Activated CD4-positive, alpha-beta T cell treated with anti-CD3 and anti-CD28 coated beads, Interleukin-2, amount 10 ng/mL, durations not matched to agents 7 days and 5 days (primary cell): ENCODE measurements around the gene SAFB2. TPM values are rescaled to one million over a fixed set of nuclear protein-coding genes. Genes with fewer than 3 reads are reported as not detected.
"Not testable (repeated sequence)": the region's sequence is repeated elsewhere in the genome, so short reads cannot be mapped to it uniquely, and the experiment has no call there.

ENCODE experiments used
- CTCF ChIA-PET: fragments of 350-600 bp; sonication (Branson Sonifier 250); formaldehyde crosslinking; loops from one replicate; lab custom pipeline; 2021; ENCODE audit warnings: antibody characterized with exemption; lab: Charles Lee
- POLR2A ChIA-PET: fragments of 350-600 bp; sonication (Branson Sonifier 250); formaldehyde crosslinking; loops from one replicate; lab custom pipeline; 2021; ENCODE audit warnings: antibody characterized with exemption; lab: Charles Lee
- DNase-seq: peaks from one replicate; pipeline ENCODE4 v3.0.0-alpha.2; 2020
- H3K27ac Mint-ChIP-seq: one replicate; pipeline ENCODE4 v1.8.0; 2021; ENCODE audit warnings: mild to moderate bottlenecking, moderate library complexity, mixed read lengths
- H3K27me3 Mint-ChIP-seq: one replicate; pipeline ENCODE4 v1.8.0; 2021; ENCODE audit warnings: mixed read lengths
- H3K36me3 Mint-ChIP-seq: one replicate; pipeline ENCODE4 v1.8.0; 2021; ENCODE audit warnings: low read depth, mixed read lengths
- H3K4me1 Mint-ChIP-seq: one replicate; pipeline ENCODE4 v1.8.0; 2021; ENCODE audit warnings: mixed read lengths
- H3K4me3 Mint-ChIP-seq: one replicate; pipeline ENCODE4 v1.8.0; 2021; ENCODE audit warnings: mild to moderate bottlenecking, moderate library complexity, mixed read lengths
- H3K9me3 Mint-ChIP-seq: one replicate; pipeline ENCODE4 v1.8.0; 2021; ENCODE audit warnings: mixed read lengths
- total RNA-seq, 2 experiments: library from RNA; stranded (reverse); gene quantifications; one replicate each; pipeline ENCODE4 v1.2.3, GENCODE V29; 2021

Gene SAFB2
- total RNA-seq, 2 experiments from 2014 or later, result 81.0 to 99.6 TPM

- H3K4me1 Mint-ChIP-seq, result peaks cover 30% of the 10 kb centered on the region
- POLR2A ChIA-PET, result no interaction called here
- no peaks in the 10 kb centered on the region for H3K27me3 Mint-ChIP-seq
- peaks cover 77% of the 10 kb centered on the region for H3K36me3 Mint-ChIP-seq
- H3K9me3 Mint-ChIP-seq, result no peaks in the 10 kb centered on the region
- no peak overlapping the region for H3K27ac Mint-ChIP-seq
- DNase-seq, result no peak
- H3K4me3 Mint-ChIP-seq, result no peak overlapping the region
- CTCF ChIA-PET, result interaction anchor here (1.0 kb wide), 1 partner anchor 74 kb away, joined by 3 read pairs; the partner anchor contains the start of gene RPL36
These were observed 6.7 kb downstream of the SAFB2 start for GRCh38 chr19:5615756-5616327.

GRCh38 chr19:5612891-5613865, 9.4 kb downstream of the SAFB2 start:
- peaks cover 76% of the 10 kb centered on the region for H3K36me3 Mint-ChIP-seq
- peaks cover 8% of the 10 kb centered on the region for H3K4me1 Mint-ChIP-seq
- H3K27ac Mint-ChIP-seq, result no peak overlapping the region
- H3K4me3 Mint-ChIP-seq, result no peak overlapping the region
- no peaks in the 10 kb centered on the region for H3K27me3 Mint-ChIP-seq
- ChIA-PET POLR2A (no interaction called here), CTCF (interaction anchor here (1.4 to 1.5 kb wide), 2 partner anchors 17 to 77 kb away, joined by 4 read pairs; partner anchors contain the start of gene RPL36)
- no peak for DNase-seq
- H3K9me3 Mint-ChIP-seq, result no peaks in the 10 kb centered on the region

- DNase-seq, result no peak
- Mint-ChIP-seq H3K4me1 (peaks cover 1% of the 10 kb centered on the region), H3K9me3 (no peaks in the 10 kb centered on the region), H3K27ac (no peak overlapping the region), H3K4me3 (no peak overlapping the region), H3K27me3 (no peaks in the 10 kb centered on the region), H3K36me3 (peaks cover 75% of the 10 kb centered on the region)
- CTCF ChIA-PET, result interaction anchor here (0.9 kb wide), 2 partner anchors 14 to 51 kb away, joined by 3 read pairs; no protein-coding TSS in a partner anchor
- POLR2A ChIA-PET, result no interaction called here
These were observed 12.6 kb downstream of the SAFB2 start for GRCh38 chr19:5609881-5610448.

GRCh38 chr19:5608766-5609165, 13.8 kb downstream of the SAFB2 start:
- H3K27ac Mint-ChIP-seq, POLR2A ChIA-PET, H3K4me3 Mint-ChIP-seq, H3K27me3 Mint-ChIP-seq, H3K4me1 Mint-ChIP-seq, H3K9me3 Mint-ChIP-seq, DNase-seq: not testable (repeated sequence)
- peaks cover 76% of the 10 kb centered on the region for H3K36me3 Mint-ChIP-seq
- CTCF ChIA-PET, result interaction anchor here (0.6 to 0.9 kb wide), 2 partner anchors 13 to 1823 kb away, joined by 3 read pairs; no protein-coding TSS in a partner anchor

GRCh38 chr19:5608291-5608690, 14.3 kb downstream of the SAFB2 start:
- H3K27me3 Mint-ChIP-seq, result no peaks in the 10 kb centered on the region
- H3K36me3 Mint-ChIP-seq, result peaks cover 76% of the 10 kb centered on the region
- no peaks in the 10 kb centered on the region for H3K9me3 Mint-ChIP-seq
- no peak for DNase-seq
- H3K4me1 Mint-ChIP-seq, result no peaks in the 10 kb centered on the region
- H3K4me3 Mint-ChIP-seq, result no peak overlapping the region
- H3K27ac Mint-ChIP-seq, result no peak overlapping the region
- ChIA-PET CTCF (interaction anchor here (0.6 kb wide), 1 partner anchor 1823 kb away, joined by 3 read pairs; no protein-coding TSS in a partner anchor), POLR2A (no interaction called here)

GRCh38 chr19:5607318-5608275, 15.0 kb downstream of the SAFB2 start:
- Mint-ChIP-seq H3K4me3 (no peak overlapping the region), H3K27ac (no peak overlapping the region), H3K9me3 (no peaks in the 10 kb centered on the region), H3K27me3 (no peaks in the 10 kb centered on the region), H3K4me1 (no peaks in the 10 kb centered on the region), H3K36me3 (peaks cover 71% of the 10 kb centered on the region)
- POLR2A ChIA-PET, result interaction anchor here (0.7 kb wide), 1 partner anchor 462 kb away, joined by 3 read pairs; no protein-coding TSS in a partner anchor
- no peak for DNase-seq
- CTCF ChIA-PET, result no interaction called here

GRCh38 chr19:5605362-5605761, 17.2 kb downstream of the SAFB2 start:
- ChIA-PET CTCF (interaction anchor here (1.7 kb wide), 1 partner anchor 21 kb away, joined by 3 read pairs; no protein-coding TSS in a partner anchor), POLR2A (no interaction called here)
- peaks cover 66% of the 10 kb centered on the region for H3K36me3 Mint-ChIP-seq
- no peaks in the 10 kb centered on the region for H3K9me3 Mint-ChIP-seq
- no peaks in the 10 kb centered on the region for H3K27me3 Mint-ChIP-seq
- no peaks in the 10 kb centered on the region for H3K4me1 Mint-ChIP-seq
- no peak overlapping the region for H3K4me3 Mint-ChIP-seq
- DNase-seq, result no peak
- H3K27ac Mint-ChIP-seq, result no peak overlapping the region

GRCh38 chr19:5603626-5604025, 18.9 kb downstream of the SAFB2 start:
- Mint-ChIP-seq H3K36me3 (peaks cover 68% of the 10 kb centered on the region), H3K27me3 (no peaks in the 10 kb centered on the region), H3K9me3 (no peaks in the 10 kb centered on the region), H3K4me1 (no peaks in the 10 kb centered on the region), H3K4me3 (no peak overlapping the region), H3K27ac (no peak overlapping the region)
- no peak for DNase-seq
- ChIA-PET POLR2A (no interaction called here), CTCF (no interaction called here)

- no peaks in the 10 kb centered on the region for H3K4me1 Mint-ChIP-seq
- H3K27ac Mint-ChIP-seq, result no peak overlapping the region
- H3K4me3 Mint-ChIP-seq, result no peak overlapping the region
- ChIA-PET CTCF (no interaction called here), POLR2A (no interaction called here)
- peaks cover 63% of the 10 kb centered on the region for H3K36me3 Mint-ChIP-seq
- no peak for DNase-seq
- H3K9me3 Mint-ChIP-seq, result no peaks in the 10 kb centered on the region
- H3K27me3 Mint-ChIP-seq, result no peaks in the 10 kb centered on the region
These were observed 21.8 kb downstream of the SAFB2 start for GRCh38 chr19:5600797-5601196.

GRCh38 chr19:5595745-5596144, 26.8 kb downstream of the SAFB2 start:
- peaks cover 8% of the 10 kb centered on the region for H3K4me1 Mint-ChIP-seq
- peaks cover 67% of the 10 kb centered on the region for H3K36me3 Mint-ChIP-seq
- no peaks in the 10 kb centered on the region for H3K9me3 Mint-ChIP-seq
- CTCF ChIA-PET, result interaction anchor here (0.9 to 1.6 kb wide), 3 partner anchors 14 to 31 kb away, joined by 3 to 4 read pairs (median 3); no protein-coding TSS in a partner anchor
- no peak for DNase-seq
- H3K4me3 Mint-ChIP-seq, result no peak overlapping the region
- no peaks in the 10 kb centered on the region for H3K27me3 Mint-ChIP-seq
- POLR2A ChIA-PET, result no interaction called here
- H3K27ac Mint-ChIP-seq, result no peak overlapping the region

- Mint-ChIP-seq H3K9me3 (no peaks in the 10 kb centered on the region), H3K27me3 (no peaks in the 10 kb centered on the region), H3K36me3 (peaks cover 61% of the 10 kb centered on the region), H3K27ac (no peak overlapping the region), H3K4me3 (no peak overlapping the region), H3K4me1 (peaks cover 8% of the 10 kb centered on the region)
- CTCF ChIA-PET, result interaction anchor here (1.6 kb wide), 1 partner anchor 15 kb away, joined by 4 read pairs; no protein-coding TSS in a partner anchor
- no peak for DNase-seq
- POLR2A ChIA-PET, result no interaction called here
These were observed 27.4 kb downstream of the SAFB2 start for GRCh38 chr19:5595129-5595528.

GRCh38 chr19:5594521-5594950, 28.0 kb downstream of the SAFB2 start:
- no peak overlapping the region for H3K27ac Mint-ChIP-seq
- no peaks in the 10 kb centered on the region for H3K27me3 Mint-ChIP-seq
- H3K4me3 Mint-ChIP-seq, result no peak overlapping the region
- H3K36me3 Mint-ChIP-seq, result peaks cover 57% of the 10 kb centered on the region
- no peak for DNase-seq
- ChIA-PET CTCF (interaction anchor here (1.6 kb wide), 1 partner anchor 15 kb away, joined by 4 read pairs; no protein-coding TSS in a partner anchor), POLR2A (no interaction called here)
- no peaks in the 10 kb centered on the region for H3K9me3 Mint-ChIP-seq
- H3K4me1 Mint-ChIP-seq, result peaks cover 8% of the 10 kb centered on the region
